Transverse colon (tissue), 4 donors: ENCODE measurements around the gene STK39. TPM values are rescaled to one million over a fixed set of nuclear protein-coding genes. Genes with fewer than 3 reads are reported as not detected.

Experiments used
- DNase-seq: peaks from one replicate; pipeline ENCODE4 v3.0.0-alpha.2; 2019
- H3K27ac ChIP-seq, 4 donors: fragments of 200-600 bp; sonication (generic); 2 replicates each; pipeline ENCODE4 v1.5.1; 2016 to 2018; ENCODE audit warnings: inconsistent platforms in 4 of 4
- H3K27me3 ChIP-seq: fragments of 200-600 bp; sonication (generic); 2 replicates; pipeline ENCODE4 v1.5.1; 2017; ENCODE audit warnings: inconsistent platforms
- H3K36me3 ChIP-seq, 4 donors: fragments of 200-600 bp; sonication (generic); 2 replicates each; pipeline ENCODE4 v1.5.1; 2017 to 2019; ENCODE audit warnings: inconsistent platforms in 4 of 4
- H3K4me1 ChIP-seq, 4 donors: fragments of 200-600 bp; sonication (generic); 2 replicates each; pipeline ENCODE4 v1.5.1; 2017 to 2020; ENCODE audit warnings: inconsistent platforms in 4 of 4
- H3K4me3 ChIP-seq, 4 donors: fragments of 200-600 bp; sonication (generic); 1 replicate in 1 of 4; 2 replicates in 3 of 4; pipeline versions ENCODE4 v1.5.1 to v1.6.1; 2017 to 2019; ENCODE audit warnings: inconsistent platforms in 4 of 4
- H3K9me3 ChIP-seq, 2 donors: fragments of 200-600 bp; sonication (generic); 2 replicates each; pipeline ENCODE4 v1.5.1; 2017 to 2019; ENCODE audit warnings: inconsistent platforms in 2 of 2
- CTCF ChIP-seq, 5 experiments: fragments of 200-600 bp in 3 of 5; fragments of 450-650 bp in 2 of 5; sonication (generic) in 3 of 5; IDR thresholded peaks; 1 replicate in 2 of 5; 2 replicates in 3 of 5; pipeline ENCODE4 v1.5.1; 2016 to 2017; ENCODE audit warnings: antibody characterized with exemption in 5 of 5, inconsistent platforms in 3 of 5, mild to moderate bottlenecking in 2 of 5, moderate library complexity in 1 of 5
- EP300 ChIP-seq: sonication (generic); formaldehyde crosslinking; IDR thresholded peaks from one replicate; pipeline ENCODE4 v1.6.1; 2017; ENCODE audit warnings: antibody characterized with exemption, low read depth
- POLR2A ChIP-seq: fragments of 450-650 bp; IDR thresholded peaks from one replicate; pipeline ENCODE4 v1.6.1; 2016; ENCODE audit warnings: antibody characterized with exemption, mild to moderate bottlenecking, moderate library complexity
- POLR2AphosphoS5 ChIP-seq, 3 donors: sonication (generic); formaldehyde crosslinking; IDR thresholded peaks; one replicate each; pipeline ENCODE4 v1.6.1; 2016; ENCODE audit warnings: antibody characterized with exemption in 3 of 3
- WGBS, 2 donors: methylation state at CpG; one replicate each; pipeline ENCODE4 v1.1.5; 2018; ENCODE audit warnings: low coverage in 1 of 2; 5-methylcytosine and 5-hydroxymethylcytosine counted together
- in situ Hi-C, 4 donors: fragments of 200-750 bp; cut with MboI; loops; one replicate each; pipeline versions ENCODE4 v1.15.0 to v1.15.1; 2017; ENCODE audit warnings: low sequenced_read_pairs in 3 of 4, low pct_ligation_motif_present in 1 of 4, low pct_unique_long_range_greater_than_20kb in 1 of 4
- intact Hi-C: fragments of 100-400 bp; cut with DNase I; formaldehyde crosslinking; loops from one replicate; pipeline ENCODE4 v1.15.1; 2023; ENCODE audit warnings: low total_unique reads
- total RNA-seq, 4 donors: library from RNA; depleted of rRNA; stranded (reverse); fragments of >200 nt; gene quantifications; one replicate each; pipeline ENCODE4 v1.1.0, GENCODE V29; 2016

STK39 gene
- total RNA-seq, 4 donors from 2014 or later = 30.6 to 46.1 (median 36.7) TPM

- no peak for DNase-seq
- H3K4me3 ChIP-seq = no peak overlapping the region
- WGBS, 2 donors = 71 to 79% methylated on average over 3 to 5 of the region's 5 CpGs
- in situ Hi-C loops = loop anchor here in 1 of 4 donors (25.0 kb wide), 1 partner anchor 763 kb away; the partner anchor contains the start of gene G6PC2
- H3K36me3 ChIP-seq = peaks cover 0 to 3% (median 0%) of the 10 kb centered on the region in 4 donors
- no peak for TF ChIP-seq POLR2A
- no peak for TF ChIP-seq POLR2AphosphoS5 (IDR thresholded peaks at IDR 0.05)
- no peak for TF ChIP-seq CTCF (IDR thresholded peaks at IDR 0.05)
- no peak for TF ChIP-seq EP300
- H3K4me1 ChIP-seq = no peaks in the 10 kb centered on the region
- H3K27ac ChIP-seq = no peak overlapping the region
- H3K27me3 ChIP-seq = no peaks in the 10 kb centered on the region
- H3K9me3 ChIP-seq = no peaks in the 10 kb centered on the region
- intact Hi-C loops = no loop called here
These were observed 98.0 kb downstream of the STK39 start for GRCh38 chr2:168149150-168149974.

GRCh38 chr2:168147830-168148794 lies 99.3 kb downstream of the STK39 start:
- Histone ChIP-seq H3K4me1 (no peaks in the 10 kb centered on the region), H3K27me3 (no peaks in the 10 kb centered on the region), H3K36me3 (peaks cover 0 to 3% (median 0%) of the 10 kb centered on the region in 4 donors), H3K27ac (no peak overlapping the region), H3K4me3 (no peak overlapping the region), H3K9me3 (no peaks in the 10 kb centered on the region)
- DNase-seq = no peak
- TF ChIP-seq CTCF (IDR thresholded peaks at IDR 0.05) (no peak), EP300 (no peak), POLR2A (no peak), POLR2AphosphoS5 (IDR thresholded peaks at IDR 0.05) (no peak)
- in situ Hi-C loops (loop anchor here in 1 of 4 donors (25.0 kb wide), 1 partner anchor 764 kb away; the partner anchor contains the start of gene G6PC2), intact Hi-C loops (no loop called here)
- 75 to 100% methylated on average over 1 to 8 of the region's 8 CpGs for WGBS, 2 donors

- Histone ChIP-seq H3K4me3 (no peak overlapping the region), H3K36me3 (peaks cover 0 to 3% (median 0%) of the 10 kb centered on the region in 4 donors), H3K27ac (no peak overlapping the region), H3K4me1 (no peaks in the 10 kb centered on the region), H3K9me3 (no peaks in the 10 kb centered on the region), H3K27me3 (no peaks in the 10 kb centered on the region)
- intact Hi-C loops (no loop called here), in situ Hi-C loops (loop anchor here in 1 of 4 donors (25.0 kb wide), 1 partner anchor 765 kb away; the partner anchor contains the start of gene G6PC2)
- no peak for DNase-seq
- TF ChIP-seq EP300 (no peak), POLR2AphosphoS5 (IDR thresholded peaks at IDR 0.05) (no peak), CTCF (IDR thresholded peaks at IDR 0.05) (no peak), POLR2A (no peak)
- 76 to 80% methylated on average over 7 to 9 of the region's 9 CpGs for WGBS, 2 donors
These were observed 100.2 kb downstream of the STK39 start for GRCh38 chr2:168146892-168147810.
